Colonic mucosa (tissue), 4 donors: Measurements from ENCODE around the gene NKX6-1. TPM values are rescaled to one million over a fixed set of nuclear protein-coding genes. Genes with fewer than 3 reads are reported as not detected.

ENCODE experiments used
- DNase-seq: peaks from one replicate; pipeline ENCODE4 v3.0.0-alpha.2; 2020
- H3K27ac ChIP-seq: fragments of 200-600 bp; one replicate; pipeline ENCODE4 v1.8.0; 2021
- H3K27me3 ChIP-seq: fragments of 200-600 bp; one replicate; pipeline ENCODE4 v1.8.0; 2021
- H3K36me3 ChIP-seq: fragments of 200-600 bp; one replicate; pipeline ENCODE4 v1.8.0; 2021
- H3K4me1 ChIP-seq: fragments of 200-600 bp; one replicate; pipeline ENCODE4 v1.8.0; 2021; ENCODE audit warnings: mild to moderate bottlenecking
- H3K4me3 ChIP-seq: fragments of 200-600 bp; one replicate; pipeline ENCODE4 v1.8.0; 2021
- H3K9ac ChIP-seq, 2 donors: one replicate each; pipeline ENCODE4 v1.7.0; 2013; ENCODE audit warnings: control low read depth in 2 of 2, low read depth in 2 of 2, low read length in 2 of 2
- H3K9me3 ChIP-seq: fragments of 200-600 bp; one replicate; pipeline ENCODE4 v1.8.0; 2021
- intact Hi-C: fragments of 100-400 bp; cut with DNase I; formaldehyde crosslinking; loops from one replicate; pipeline ENCODE4 v1.14.1; 2022
- total RNA-seq, 2 donors: library from RNA; stranded (reverse); fragmentation: NEBNext Ultra II Directional in 1 of 2; extraction: Animal tissue kit (Norgen Biotek cat#: 25700) in 1 of 2; gene quantifications; one replicate each; pipeline ENCODE4 v1.2.1, GENCODE V29; 2021
- TF ChIP-seq, protein P1 (sequence below): fragments of 200-600 bp; IDR thresholded peaks from one replicate; pipeline ENCODE4 v1.8.0; 2022; ENCODE audit warnings: antibody characterized with exemption, mild to moderate bottlenecking
- donor health status: healthy.
- donor health status: DM: no; HTN: no; CAD: no.
- donor health status: DM: no; HTN: no; CAD: no.

NKX6-1 gene
- total RNA-seq, 2 donors from 2014 or later = not detected

DNA sequence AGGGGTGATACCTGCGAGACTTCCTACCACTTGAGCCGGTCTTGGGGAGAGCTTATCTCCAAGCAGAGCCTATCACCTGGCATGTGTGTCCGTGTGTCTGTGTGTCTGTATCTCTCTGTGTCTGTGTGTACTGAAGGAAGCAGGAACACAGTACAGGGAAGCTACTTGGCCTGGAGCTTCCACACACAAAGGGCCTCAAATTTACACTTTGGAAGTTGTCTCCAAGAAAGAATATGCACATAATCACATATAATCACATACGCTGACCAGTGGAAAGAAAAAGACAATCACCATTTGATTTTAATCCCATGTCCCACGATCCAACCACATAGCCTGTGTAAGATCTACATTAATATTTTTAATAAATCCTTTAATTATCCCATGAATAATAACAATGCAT, 13.2 kb upstream of the NKX6-1 start:
- TF ChIP-seq, protein P1, sequence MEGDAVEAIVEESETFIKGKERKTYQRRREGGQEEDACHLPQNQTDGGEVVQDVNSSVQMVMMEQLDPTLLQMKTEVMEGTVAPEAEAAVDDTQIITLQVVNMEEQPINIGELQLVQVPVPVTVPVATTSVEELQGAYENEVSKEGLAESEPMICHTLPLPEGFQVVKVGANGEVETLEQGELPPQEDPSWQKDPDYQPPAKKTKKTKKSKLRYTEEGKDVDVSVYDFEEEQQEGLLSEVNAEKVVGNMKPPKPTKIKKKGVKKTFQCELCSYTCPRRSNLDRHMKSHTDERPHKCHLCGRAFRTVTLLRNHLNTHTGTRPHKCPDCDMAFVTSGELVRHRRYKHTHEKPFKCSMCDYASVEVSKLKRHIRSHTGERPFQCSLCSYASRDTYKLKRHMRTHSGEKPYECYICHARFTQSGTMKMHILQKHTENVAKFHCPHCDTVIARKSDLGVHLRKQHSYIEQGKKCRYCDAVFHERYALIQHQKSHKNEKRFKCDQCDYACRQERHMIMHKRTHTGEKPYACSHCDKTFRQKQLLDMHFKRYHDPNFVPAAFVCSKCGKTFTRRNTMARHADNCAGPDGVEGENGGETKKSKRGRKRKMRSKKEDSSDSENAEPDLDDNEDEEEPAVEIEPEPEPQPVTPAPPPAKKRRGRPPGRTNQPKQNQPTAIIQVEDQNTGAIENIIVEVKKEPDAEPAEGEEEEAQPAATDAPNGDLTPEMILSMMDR = no peak
- Histone ChIP-seq H3K27me3 (no peaks in the 10 kb centered on the region), H3K4me3 (no peak overlapping the region), H3K9ac (no peak overlapping the region), H3K27ac (no peak overlapping the region), H3K9me3 (no peaks in the 10 kb centered on the region), H3K36me3 (no peaks in the 10 kb centered on the region), H3K4me1 (no peaks in the 10 kb centered on the region)
- intact Hi-C loops = no loop called here
- no peak for DNase-seq

DNA sequence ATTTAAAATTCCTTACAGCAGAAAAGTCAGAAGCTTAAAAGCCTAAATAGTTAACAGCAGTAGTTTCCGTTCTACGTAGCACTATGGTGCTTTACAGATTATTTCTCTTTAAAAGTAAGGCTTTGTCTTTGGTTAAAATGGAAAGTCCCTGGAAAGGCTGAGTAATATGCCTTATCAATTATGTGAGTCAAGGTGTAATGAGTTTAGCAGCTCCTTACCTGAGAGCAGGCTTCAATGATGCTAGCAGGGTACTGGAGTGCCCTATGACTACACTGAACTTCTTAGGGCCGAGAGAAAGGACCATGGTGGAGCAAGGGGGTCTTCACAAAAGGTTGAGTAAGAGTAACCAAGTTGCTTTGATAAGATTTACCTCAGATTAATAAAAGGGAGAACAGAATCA, 12.6 kb upstream of the NKX6-1 start:
- Histone ChIP-seq H3K27ac (no peak overlapping the region), H3K9me3 (no peaks in the 10 kb centered on the region), H3K36me3 (no peaks in the 10 kb centered on the region), H3K27me3 (no peaks in the 10 kb centered on the region), H3K9ac (no peak overlapping the region), H3K4me3 (no peak overlapping the region), H3K4me1 (no peaks in the 10 kb centered on the region)
- TF ChIP-seq, protein P1 = no peak
- intact Hi-C loops = no loop called here
- no peak for DNase-seq

DNA sequence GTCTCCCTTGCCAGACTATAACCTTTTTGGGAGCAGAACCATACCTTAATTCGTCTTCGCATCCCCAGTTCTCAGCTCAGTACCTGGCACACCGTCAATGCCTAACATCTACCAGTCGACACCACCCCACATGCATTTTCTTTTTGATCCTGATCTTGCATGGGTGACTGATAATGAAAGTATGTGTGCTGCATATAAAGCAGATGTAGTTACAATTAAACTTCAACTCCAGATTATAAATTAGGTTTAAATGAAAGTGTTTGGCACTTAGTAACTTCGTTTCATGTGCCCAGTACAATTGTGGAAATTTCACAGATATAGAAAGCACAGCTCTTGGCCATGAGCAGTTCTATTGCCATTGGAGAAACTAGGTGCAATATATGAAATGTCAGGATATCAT, 8.8 kb upstream of the NKX6-1 start:
- TF ChIP-seq, protein P1 = no peak
- intact Hi-C loops = loop anchor here (10.0 kb wide), 1 partner anchor 1003 kb away; no protein-coding TSS in a partner anchor
- Histone ChIP-seq H3K27ac (no peak overlapping the region), H3K4me3 (no peak overlapping the region), H3K9ac (no peak overlapping the region), H3K27me3 (peaks cover 17% of the 10 kb centered on the region), H3K36me3 (no peaks in the 10 kb centered on the region), H3K4me1 (no peaks in the 10 kb centered on the region), H3K9me3 (no peaks in the 10 kb centered on the region)
- DNase-seq = no peak

DNA sequence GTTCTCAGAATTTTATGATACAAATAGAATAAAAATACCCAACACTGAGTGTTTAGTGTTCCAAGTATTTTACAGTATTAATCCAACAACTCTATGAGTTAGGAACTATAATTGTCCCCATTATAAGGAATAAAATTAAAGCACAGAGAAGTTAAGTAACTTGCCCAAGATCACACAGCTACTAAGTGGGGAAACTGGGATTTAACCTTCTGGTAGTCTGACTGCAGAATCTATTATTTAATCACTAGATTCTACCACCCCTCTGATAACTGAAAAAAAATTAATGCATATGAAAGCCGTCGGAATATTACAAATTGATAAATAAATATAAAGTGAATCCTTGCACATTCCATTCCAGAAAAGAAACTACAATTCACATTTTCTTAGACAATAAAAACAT, 5.7 kb upstream of the NKX6-1 start:
- Histone ChIP-seq H3K4me1 (peaks cover under 1% of the 10 kb centered on the region), H3K27ac (no peak overlapping the region), H3K27me3 (peaks cover 48% of the 10 kb centered on the region), H3K9ac (no peak overlapping the region), H3K9me3 (no peaks in the 10 kb centered on the region), H3K36me3 (no peaks in the 10 kb centered on the region), H3K4me3 (no peak overlapping the region)
- TF ChIP-seq, protein P1 = no peak
- intact Hi-C loops = loop anchor here (5.0 to 10.0 kb wide), 2 partner anchors 863 to 1000 kb away; no protein-coding TSS in a partner anchor
- no peak for DNase-seq

DNA sequence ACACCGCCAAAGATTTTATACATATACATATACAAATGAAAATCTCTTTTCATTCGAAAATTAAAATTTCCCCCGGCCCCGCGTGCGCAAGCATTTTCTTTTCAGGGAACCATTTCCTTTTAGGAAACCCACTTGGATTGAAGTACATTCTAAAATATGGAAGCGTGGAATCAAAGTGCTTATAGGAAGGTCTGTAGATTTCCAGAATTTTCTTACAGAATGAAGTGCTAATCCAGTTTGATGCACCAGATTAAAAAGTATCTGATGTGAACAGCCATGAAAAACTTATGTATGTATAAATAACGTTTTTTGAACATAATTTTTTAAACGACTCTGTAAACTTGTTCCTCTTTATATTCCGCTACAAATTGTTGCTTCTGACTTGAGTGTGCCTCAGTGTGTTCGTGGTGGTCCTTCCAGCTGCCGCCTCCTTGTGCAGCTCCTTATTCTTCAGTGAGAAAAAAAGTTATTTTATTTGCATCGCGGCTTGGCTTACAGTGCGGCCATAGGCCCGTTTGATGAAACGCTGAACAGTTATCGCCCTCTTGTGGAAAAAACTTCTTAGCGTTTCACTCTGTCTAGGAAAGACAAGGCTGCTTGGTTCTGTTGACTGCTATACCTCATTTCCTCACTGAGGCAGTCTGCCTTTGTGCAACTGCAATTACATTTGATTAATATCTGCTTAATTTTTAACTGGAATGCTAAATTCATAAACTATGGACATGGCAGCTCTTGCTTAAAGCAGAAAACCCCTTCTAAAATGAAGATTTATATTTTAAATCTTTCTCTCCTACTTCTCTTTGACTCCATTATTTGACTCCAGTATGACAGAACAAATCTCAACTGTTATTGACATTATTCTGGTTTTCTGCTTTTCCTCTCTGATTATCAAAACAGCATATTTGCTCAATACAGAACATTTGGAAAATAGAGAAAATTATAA, 4.7 kb upstream of the NKX6-1 start:
- intact Hi-C loops = loop anchor here (5.0 to 10.0 kb wide), 2 partner anchors 861 to 999 kb away; no protein-coding TSS in a partner anchor
- Histone ChIP-seq H3K9me3 (no peaks in the 10 kb centered on the region), H3K27me3 (peaks cover 58% of the 10 kb centered on the region), H3K9ac (no peak overlapping the region), H3K36me3 (no peaks in the 10 kb centered on the region), H3K4me1 (peaks cover 11% of the 10 kb centered on the region), H3K4me3 (no peak overlapping the region), H3K27ac (no peak overlapping the region)
- TF ChIP-seq, protein P1 = peak; percentile 60
- DNase-seq = no peak
